Measurements from ENCODE around the gene OTC. TPM values are rescaled to one million over a fixed set of nuclear protein-coding genes. Genes with fewer than 3 reads are reported as not detected.

Gene OTC
- total RNA-seq: 0.05 TPM
- polyA plus RNA-seq: 0.11 TPM
- long read RNA-seq, donor 1: 0 reads
- long read RNA-seq, donor 2: 0 reads
- long read RNA-seq, donor 3: 0 reads
- long read RNA-seq, donor 4: 0 reads
- long read RNA-seq, donor 5: 0 reads
- long read RNA-seq, donor 6: 0 reads
- long read RNA-seq, donor 7: 0 reads
- long read RNA-seq, donor 8: 0 reads
- long read RNA-seq, donor 9, partial matches to known transcripts: 0 of 1 reads
- long read RNA-seq, donor 9, other reads (novel, unspliced or antisense): 0 of 1 reads
- long read RNA-seq, donor 10: 0 reads

DNA sequence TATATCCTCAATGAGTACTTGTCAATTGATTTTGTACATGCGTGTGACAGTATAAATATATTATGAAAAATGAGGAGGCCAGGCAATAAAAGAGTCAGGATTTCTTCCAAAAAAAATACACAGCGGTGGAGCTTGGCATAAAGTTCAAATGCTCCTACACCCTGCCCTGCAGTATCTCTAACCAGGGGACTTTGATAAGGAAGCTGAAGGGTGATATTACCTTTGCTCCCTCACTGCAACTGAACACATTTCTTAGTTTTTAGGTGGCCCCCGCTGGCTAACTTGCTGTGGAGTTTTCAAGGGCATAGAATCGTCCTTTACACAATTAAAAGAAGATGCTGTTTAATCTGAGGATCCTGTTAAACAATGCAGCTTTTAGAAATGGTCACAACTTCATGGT lies at the start of gene OTC:
TSS of gene OTC (plus strand) at position 243 of the 400 bp plus-strand sequence. CDS start at position 336, 93 bp downstream.
- Histone ChIP-seq H3K36me3 (ENCODE audit: control insufficient read depth in 2 of 2, insufficient read depth in 2 of 2, low read length in 1 of 2) (no peaks in the 10 kb centered on the region), H3K4me3 (ENCODE audit: low read length in 2 of 2) (no peak within 1 kb of the TSS), H3K27me3 (ENCODE audit: control insufficient read depth in 2 of 2, insufficient read depth in 1 of 2, low read length in 1 of 2) (no peaks in the 10 kb centered on the region), H3K27ac (ENCODE audit: low read depth in 1 of 2, low read length in 1 of 2) (no peak within 1 kb of the TSS), H3K4me1 (ENCODE audit: control insufficient read depth in 2 of 2, insufficient read depth in 2 of 2, low read length in 2 of 2) (no peaks in the 10 kb centered on the region), H3K9me3 (ENCODE audit: control insufficient read depth in 2 of 2, insufficient read depth in 1 of 2, low read length in 1 of 2) (no peaks in the 10 kb centered on the region)
- 93% methylated on average over 4 of the region's 4 CpGs for WGBS
- no peak for DNase-seq (ENCODE audit: low read depth in 6 of 9, low spot score in 9 of 9)

DNA sequence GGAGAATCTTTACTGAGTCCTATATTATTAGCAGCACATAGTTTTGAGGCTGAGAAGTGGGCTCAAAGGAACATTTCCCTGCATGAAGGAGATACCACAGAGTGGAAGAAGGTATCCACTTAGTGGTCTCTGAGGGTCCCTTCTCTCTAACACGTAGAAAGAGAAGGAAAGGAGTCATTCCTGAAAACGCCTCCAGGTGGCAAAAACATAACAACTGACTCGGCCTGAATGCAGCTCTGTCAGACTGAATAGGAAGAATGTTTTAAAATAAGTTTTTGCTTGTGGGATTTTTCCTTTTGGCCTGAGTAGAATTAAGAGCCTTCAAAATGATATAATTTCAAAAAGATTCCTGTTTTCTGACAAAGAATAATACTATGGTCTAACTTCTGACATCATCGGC lies 48.4 kb upstream of the OTC start:
- H3K27me3 ChIP-seq (ENCODE audit: control insufficient read depth in 2 of 2, insufficient read depth in 1 of 2, low read length in 1 of 2): no peaks in the 10 kb centered on the region
- WGBS: 83% methylated on average over 4 of the region's 4 CpGs
- no peak overlapping the region for H3K4me3 ChIP-seq (ENCODE audit: low read length in 2 of 2)
- DNase-seq (ENCODE audit: low read depth in 6 of 9, low spot score in 9 of 9): peak in 1 of 9 donors; percentile 7
- H3K9me3 ChIP-seq (ENCODE audit: control insufficient read depth in 2 of 2, insufficient read depth in 1 of 2, low read length in 1 of 2): no peaks in the 10 kb centered on the region
- no peaks in the 10 kb centered on the region for H3K4me1 ChIP-seq (ENCODE audit: control insufficient read depth in 2 of 2, insufficient read depth in 2 of 2, low read length in 2 of 2)
- no peak overlapping the region for H3K27ac ChIP-seq (ENCODE audit: low read depth in 1 of 2, low read length in 1 of 2)
- H3K36me3 ChIP-seq (ENCODE audit: control insufficient read depth in 2 of 2, insufficient read depth in 2 of 2, low read length in 1 of 2): peaks cover 0 to 3% of the 10 kb centered on the region in 2 donors

DNA sequence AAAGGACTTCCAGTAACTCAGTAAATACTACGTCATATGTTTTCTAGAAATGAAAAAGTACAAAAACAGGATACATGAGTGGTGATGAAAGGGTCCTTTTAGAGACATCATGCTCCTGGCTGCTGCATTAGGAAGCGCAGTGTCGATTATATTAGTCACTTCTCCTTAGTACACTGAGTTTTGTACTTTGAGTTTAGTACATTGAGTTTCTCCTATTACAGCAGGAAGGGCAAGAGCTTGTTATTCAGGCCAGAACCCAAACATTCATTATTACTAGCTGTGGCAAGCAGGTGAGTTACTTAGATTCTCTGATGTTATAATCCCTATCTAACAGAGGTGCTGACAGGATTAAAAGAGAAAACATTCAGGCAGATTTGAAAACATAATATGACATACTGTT lies 46.4 kb upstream of the OTC start:
- Histone ChIP-seq H3K9me3 (ENCODE audit: control insufficient read depth in 2 of 2, insufficient read depth in 1 of 2, low read length in 1 of 2) (no peaks in the 10 kb centered on the region), H3K36me3 (ENCODE audit: control insufficient read depth in 2 of 2, insufficient read depth in 2 of 2, low read length in 1 of 2) (peaks cover 0 to 3% of the 10 kb centered on the region in 2 donors), H3K4me3 (ENCODE audit: low read length in 2 of 2) (no peak overlapping the region), H3K27ac (ENCODE audit: low read depth in 1 of 2, low read length in 1 of 2) (no peak overlapping the region), H3K27me3 (ENCODE audit: control insufficient read depth in 2 of 2, insufficient read depth in 1 of 2, low read length in 1 of 2) (no peaks in the 10 kb centered on the region), H3K4me1 (ENCODE audit: control insufficient read depth in 2 of 2, insufficient read depth in 2 of 2, low read length in 2 of 2) (no peaks in the 10 kb centered on the region)
- 98% methylated on average over 3 of the region's 3 CpGs for WGBS
- no peak for DNase-seq (ENCODE audit: low read depth in 6 of 9, low spot score in 9 of 9)

DNA sequence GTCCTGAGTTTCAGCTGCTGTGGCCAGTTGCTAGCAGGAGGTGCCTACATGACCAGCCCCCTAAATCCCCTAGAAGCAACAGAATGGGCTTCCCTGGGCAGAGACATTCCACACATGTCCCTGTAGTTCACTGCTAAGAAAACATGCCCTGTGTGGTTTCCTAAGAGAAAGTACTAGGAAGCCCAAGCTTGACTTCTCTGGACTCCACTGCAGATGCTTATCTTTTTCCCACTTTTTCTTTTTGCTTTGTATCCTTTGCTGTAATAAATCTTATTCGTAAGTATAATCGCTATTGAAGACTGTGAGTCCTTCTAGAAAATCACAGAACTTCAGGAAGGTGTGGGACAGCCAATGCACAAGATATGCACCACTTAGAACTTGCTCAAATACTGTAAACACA lies 40.7 kb upstream of the OTC start:
- DNase-seq (ENCODE audit: low read depth in 6 of 9, low spot score in 9 of 9): no peak
- WGBS: 93% methylated on average over 2 of the region's 2 CpGs
- no peaks in the 10 kb centered on the region for H3K4me1 ChIP-seq (ENCODE audit: control insufficient read depth in 2 of 2, insufficient read depth in 2 of 2, low read length in 2 of 2)

DNA sequence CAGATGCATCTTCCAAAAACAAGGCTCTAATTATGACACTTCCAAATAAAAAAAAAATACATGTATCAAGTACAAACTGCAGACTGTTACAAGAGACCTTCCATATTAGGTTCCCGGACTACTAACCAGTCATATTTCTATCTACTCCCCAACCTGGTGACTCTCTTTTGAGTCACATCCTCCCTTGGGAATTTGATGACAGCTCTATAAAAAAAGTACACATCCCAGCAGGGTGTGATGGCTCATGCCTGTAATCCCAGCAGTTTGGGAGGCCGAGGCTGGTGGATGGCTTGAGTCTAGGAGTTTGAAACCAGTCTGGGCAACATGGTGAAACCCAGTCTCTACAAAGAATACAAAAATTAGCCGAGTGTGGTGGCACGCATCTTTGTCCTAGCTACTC lies 40.0 kb upstream of the OTC start:
- 96% methylated on average over 4 of the region's 4 CpGs for WGBS
- DNase-seq (ENCODE audit: low read depth in 6 of 9, low spot score in 9 of 9): no peak
- H3K27ac ChIP-seq (ENCODE audit: low read depth in 1 of 2, low read length in 1 of 2): no peak overlapping the region
- H3K4me1 ChIP-seq (ENCODE audit: control insufficient read depth in 2 of 2, insufficient read depth in 2 of 2, low read length in 2 of 2): no peaks in the 10 kb centered on the region
- H3K9me3 ChIP-seq (ENCODE audit: control insufficient read depth in 2 of 2, insufficient read depth in 1 of 2, low read length in 1 of 2): no peaks in the 10 kb centered on the region
- H3K4me3 ChIP-seq (ENCODE audit: low read length in 2 of 2): no peak overlapping the region
- H3K36me3 ChIP-seq (ENCODE audit: control insufficient read depth in 2 of 2, insufficient read depth in 2 of 2, low read length in 1 of 2): no peaks in the 10 kb centered on the region
- H3K27me3 ChIP-seq (ENCODE audit: control insufficient read depth in 2 of 2, insufficient read depth in 1 of 2, low read length in 1 of 2): no peaks in the 10 kb centered on the region

More for the DNA sequence above, 40.7 kb upstream of the OTC start:
- no peaks in the 10 kb centered on the region for H3K36me3 ChIP-seq (ENCODE audit: control insufficient read depth in 2 of 2, insufficient read depth in 2 of 2, low read length in 1 of 2)
- no peak overlapping the region for H3K27ac ChIP-seq (ENCODE audit: low read depth in 1 of 2, low read length in 1 of 2)
- H3K27me3 ChIP-seq (ENCODE audit: control insufficient read depth in 2 of 2, insufficient read depth in 1 of 2, low read length in 1 of 2): no peaks in the 10 kb centered on the region
- H3K9me3 ChIP-seq (ENCODE audit: control insufficient read depth in 2 of 2, insufficient read depth in 1 of 2, low read length in 1 of 2): no peaks in the 10 kb centered on the region
- no peak overlapping the region for H3K4me3 ChIP-seq (ENCODE audit: low read length in 2 of 2)

DNA sequence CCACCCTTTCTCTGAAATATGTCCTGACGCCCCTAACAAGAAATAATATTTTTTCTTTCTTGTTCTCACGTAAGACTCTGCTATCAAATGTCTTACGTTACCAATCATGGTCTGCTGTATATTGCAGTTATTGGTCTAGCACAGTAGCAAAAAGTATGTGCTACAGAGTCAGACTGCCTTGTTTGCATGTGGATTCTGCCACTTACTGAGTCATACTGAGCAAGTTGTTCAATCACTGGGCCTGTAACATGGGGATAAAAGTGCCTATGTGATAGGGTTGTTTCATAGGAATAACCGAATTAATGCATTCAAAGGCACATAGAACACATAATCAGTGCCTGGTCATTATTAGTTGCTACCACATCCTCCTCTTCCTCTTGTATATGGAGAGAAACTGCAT lies 39.2 kb upstream of the OTC start:
- H3K4me1 ChIP-seq (ENCODE audit: control insufficient read depth in 2 of 2, insufficient read depth in 2 of 2, low read length in 2 of 2): no peaks in the 10 kb centered on the region
- no peaks in the 10 kb centered on the region for H3K27me3 ChIP-seq (ENCODE audit: control insufficient read depth in 2 of 2, insufficient read depth in 1 of 2, low read length in 1 of 2)
- no peak overlapping the region for H3K4me3 ChIP-seq (ENCODE audit: low read length in 2 of 2)
- no peak for DNase-seq (ENCODE audit: low read depth in 6 of 9, low spot score in 9 of 9)
- no peak overlapping the region for H3K27ac ChIP-seq (ENCODE audit: low read depth in 1 of 2, low read length in 1 of 2)
- no peaks in the 10 kb centered on the region for H3K36me3 ChIP-seq (ENCODE audit: control insufficient read depth in 2 of 2, insufficient read depth in 2 of 2, low read length in 1 of 2)
- no peaks in the 10 kb centered on the region for H3K9me3 ChIP-seq (ENCODE audit: control insufficient read depth in 2 of 2, insufficient read depth in 1 of 2, low read length in 1 of 2)
- WGBS: 98% methylated on average over 4 of the region's 4 CpGs

DNA sequence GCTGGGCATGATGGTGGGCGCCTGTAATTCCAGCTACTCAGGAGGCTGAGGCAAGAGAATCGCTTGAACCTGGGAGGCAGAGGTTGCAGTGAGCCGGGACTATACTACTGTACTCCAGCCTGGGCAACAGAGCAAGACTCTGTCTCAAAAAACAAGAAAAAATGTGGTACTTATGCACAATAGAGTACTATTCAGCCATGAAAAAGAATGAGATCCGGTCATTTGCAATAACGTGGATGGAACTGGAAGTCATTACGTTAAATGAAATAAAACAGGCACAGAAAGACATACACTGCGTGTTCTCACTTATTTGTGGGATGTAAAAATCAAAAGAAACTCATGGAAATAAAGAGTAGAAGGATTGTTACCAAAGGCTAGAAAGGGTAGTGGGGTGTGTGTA lies 37.2 kb upstream of the OTC start:
- no peak for DNase-seq (ENCODE audit: low read depth in 6 of 9, low spot score in 9 of 9)
- Histone ChIP-seq H3K36me3 (ENCODE audit: control insufficient read depth in 2 of 2, insufficient read depth in 2 of 2, low read length in 1 of 2) (no peaks in the 10 kb centered on the region), H3K4me1 (ENCODE audit: control insufficient read depth in 2 of 2, insufficient read depth in 2 of 2, low read length in 2 of 2) (no peaks in the 10 kb centered on the region), H3K9me3 (ENCODE audit: control insufficient read depth in 2 of 2, insufficient read depth in 1 of 2, low read length in 1 of 2) (no peaks in the 10 kb centered on the region), H3K27me3 (ENCODE audit: control insufficient read depth in 2 of 2, insufficient read depth in 1 of 2, low read length in 1 of 2) (no peaks in the 10 kb centered on the region), H3K4me3 (ENCODE audit: low read length in 2 of 2) (no peak overlapping the region), H3K27ac (ENCODE audit: low read depth in 1 of 2, low read length in 1 of 2) (no peak overlapping the region)
- WGBS: 97% methylated on average over 7 of the region's 7 CpGs

DNA sequence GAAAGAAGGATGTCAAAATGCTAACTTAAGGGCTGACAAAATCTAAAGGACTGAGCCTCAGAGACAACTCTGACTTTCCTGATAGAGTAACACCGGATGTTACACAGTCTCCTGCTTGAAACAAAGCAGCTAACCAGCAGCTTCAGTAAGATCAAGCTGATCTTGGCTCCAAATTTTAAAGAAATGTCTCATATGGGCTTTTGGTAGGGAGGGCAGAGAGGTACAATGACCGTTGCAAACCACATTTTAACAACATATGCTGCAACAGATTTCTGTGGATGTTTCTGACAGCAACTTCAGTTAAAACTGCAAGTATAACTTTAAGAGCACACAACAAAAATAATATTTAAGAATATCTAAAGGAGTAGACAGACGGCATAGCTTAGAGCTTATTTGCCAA lies 34.2 kb upstream of the OTC start:
- 91% methylated on average over 3 of the region's 3 CpGs for WGBS

DNA sequence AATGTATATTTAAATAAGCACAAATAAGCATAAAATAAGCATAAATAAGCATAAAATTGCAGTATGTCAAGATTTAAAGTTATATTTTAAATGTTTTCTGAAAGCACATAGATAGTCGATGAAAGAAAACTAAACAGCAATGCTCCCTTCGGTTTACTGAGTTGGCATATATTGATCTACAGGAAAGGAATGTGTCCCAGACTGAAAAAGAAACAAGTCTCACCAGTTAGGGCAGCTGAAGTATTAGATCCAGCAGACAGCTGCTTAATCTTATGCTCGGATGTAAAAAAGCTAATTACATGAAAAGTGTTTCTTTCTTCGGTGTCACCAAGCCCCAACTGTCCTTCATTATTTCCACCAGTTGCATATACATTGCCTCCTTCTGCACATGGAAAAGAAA lies 33.8 kb upstream of the OTC start:
- Histone ChIP-seq H3K4me3 (ENCODE audit: low read length in 2 of 2) (no peak overlapping the region), H3K27ac (ENCODE audit: low read depth in 1 of 2, low read length in 1 of 2) (no peak overlapping the region), H3K9me3 (ENCODE audit: control insufficient read depth in 2 of 2, insufficient read depth in 1 of 2, low read length in 1 of 2) (no peaks in the 10 kb centered on the region), H3K27me3 (ENCODE audit: control insufficient read depth in 2 of 2, insufficient read depth in 1 of 2, low read length in 1 of 2) (no peaks in the 10 kb centered on the region), H3K4me1 (ENCODE audit: control insufficient read depth in 2 of 2, insufficient read depth in 2 of 2, low read length in 2 of 2) (no peaks in the 10 kb centered on the region), H3K36me3 (ENCODE audit: control insufficient read depth in 2 of 2, insufficient read depth in 2 of 2, low read length in 1 of 2) (peaks cover 0 to 2% of the 10 kb centered on the region in 2 donors)
- no peak for DNase-seq (ENCODE audit: low read depth in 6 of 9, low spot score in 9 of 9)
- 95% methylated on average over 4 of the region's 4 CpGs for WGBS

More for the DNA sequence above, 34.2 kb upstream of the OTC start:
- H3K36me3 ChIP-seq (ENCODE audit: control insufficient read depth in 2 of 2, insufficient read depth in 2 of 2, low read length in 1 of 2): peaks cover 0 to 2% of the 10 kb centered on the region in 2 donors
- no peak for DNase-seq (ENCODE audit: low read depth in 6 of 9, low spot score in 9 of 9)
- no peak overlapping the region for H3K27ac ChIP-seq (ENCODE audit: low read depth in 1 of 2, low read length in 1 of 2)
- no peaks in the 10 kb centered on the region for H3K27me3 ChIP-seq (ENCODE audit: control insufficient read depth in 2 of 2, insufficient read depth in 1 of 2, low read length in 1 of 2)
- no peaks in the 10 kb centered on the region for H3K4me1 ChIP-seq (ENCODE audit: control insufficient read depth in 2 of 2, insufficient read depth in 2 of 2, low read length in 2 of 2)
- H3K9me3 ChIP-seq (ENCODE audit: control insufficient read depth in 2 of 2, insufficient read depth in 1 of 2, low read length in 1 of 2): no peaks in the 10 kb centered on the region
- H3K4me3 ChIP-seq (ENCODE audit: low read length in 2 of 2): no peak overlapping the region

All from thymus (tissue), 14 donors.